ENCODE measurements around the gene ZBTB20. TPM values are rescaled to one million over a fixed set of nuclear protein-coding genes. Genes with fewer than 3 reads are reported as not detected.
A peak's percentile ranks its signal among the peaks of the same experiment; 100 is the strongest.

The ZBTB20 gene
- total RNA-seq, 2 experiments from 2014 or later = 5.2 to 6.4 TPM

GRCh38 chr3:114600571-114600970 is 546.5 kb downstream of the ZBTB20 start:
- intact Hi-C loops (cut with DNase I, micrococcal nuclease) = no loop called here
- CTCF ChIA-PET = interaction anchor here (0.5 to 0.7 kb wide), 2 partner anchors 104 to 221 kb away, joined by 3 read pairs; no protein-coding TSS in a partner anchor
- Mint-ChIP-seq H3K36me3 (ENCODE audit: low read depth) (no peaks in the 10 kb centered on the region), H3K9me3 (ENCODE audit: low read depth) (no peaks in the 10 kb centered on the region), H3K4me1 (no peaks in the 10 kb centered on the region), H3K27ac (no peak overlapping the region), H3K27me3 (no peaks in the 10 kb centered on the region), H3K4me3 (no peak overlapping the region)
- POLR2A ChIA-PET = no interaction called here
- ATAC-seq (no peak), DNase-seq (no peak)

GRCh38 chr3:114597871-114598270 is 549.2 kb downstream of the ZBTB20 start:
- CTCF ChIA-PET = interaction anchor here (0.8 kb wide), 1 partner anchor 12 kb away, joined by 3 read pairs; no protein-coding TSS in a partner anchor
- no peak overlapping the region for H3K4me3 Mint-ChIP-seq
- no peaks in the 10 kb centered on the region for H3K36me3 Mint-ChIP-seq (ENCODE audit: low read depth)
- DNase-seq (no peak), ATAC-seq (no peak)
- POLR2A ChIA-PET = no interaction called here
- no peaks in the 10 kb centered on the region for H3K9me3 Mint-ChIP-seq (ENCODE audit: low read depth)
- no peaks in the 10 kb centered on the region for H3K4me1 Mint-ChIP-seq
- intact Hi-C loops (cut with DNase I, micrococcal nuclease) = no loop called here
- no peak overlapping the region for H3K27ac Mint-ChIP-seq
- H3K27me3 Mint-ChIP-seq = no peaks in the 10 kb centered on the region

GRCh38 chr3:114597012-114597411 is 550.1 kb downstream of the ZBTB20 start:
- H3K27ac Mint-ChIP-seq = no peak overlapping the region
- ATAC-seq = no peak
- no peaks in the 10 kb centered on the region for H3K9me3 Mint-ChIP-seq (ENCODE audit: low read depth)
- intact Hi-C loops (cut with DNase I, micrococcal nuclease) = no loop called here
- H3K27me3 Mint-ChIP-seq = no peaks in the 10 kb centered on the region
- DNase-seq = no peak
- no peak overlapping the region for H3K4me3 Mint-ChIP-seq
- ChIA-PET CTCF (no interaction called here), POLR2A (no interaction called here)
- H3K4me1 Mint-ChIP-seq = no peaks in the 10 kb centered on the region
- no peaks in the 10 kb centered on the region for H3K36me3 Mint-ChIP-seq (ENCODE audit: low read depth)

GRCh38 chr3:114596147-114596546 is 550.9 kb downstream of the ZBTB20 start:
- H3K4me3 Mint-ChIP-seq = no peak overlapping the region
- no peaks in the 10 kb centered on the region for H3K4me1 Mint-ChIP-seq
- intact Hi-C loops (cut with DNase I, micrococcal nuclease) = no loop called here
- no peak overlapping the region for H3K27ac Mint-ChIP-seq
- no peaks in the 10 kb centered on the region for H3K27me3 Mint-ChIP-seq
- POLR2A ChIA-PET = no interaction called here
- DNase-seq = no peak
- H3K36me3 Mint-ChIP-seq (ENCODE audit: low read depth) = no peaks in the 10 kb centered on the region
- no peak for ATAC-seq
- no peaks in the 10 kb centered on the region for H3K9me3 Mint-ChIP-seq (ENCODE audit: low read depth)
- CTCF ChIA-PET = interaction anchor here (1.0 kb wide), 1 partner anchor 17 kb away, joined by 3 read pairs; no protein-coding TSS in a partner anchor

- CTCF ChIA-PET = interaction anchor here (1.0 kb wide), 1 partner anchor 18 kb away, joined by 3 read pairs; no protein-coding TSS in a partner anchor
- Mint-ChIP-seq H3K36me3 (ENCODE audit: low read depth) (no peaks in the 10 kb centered on the region), H3K27me3 (no peaks in the 10 kb centered on the region), H3K4me3 (no peak overlapping the region), H3K9me3 (ENCODE audit: low read depth) (no peaks in the 10 kb centered on the region), H3K4me1 (peaks cover 6% of the 10 kb centered on the region), H3K27ac (no peak overlapping the region)
- POLR2A ChIA-PET = no interaction called here
- ATAC-seq (no peak), DNase-seq (no peak)
- intact Hi-C loops (cut with DNase I, micrococcal nuclease) = no loop called here
Observed at GRCh38 chr3:114595522-114596028, 551.5 kb downstream of the ZBTB20 start.

GRCh38 chr3:114590309-114591047 is 556.6 kb downstream of the ZBTB20 start:
- Mint-ChIP-seq H3K4me1 (peaks cover 7% of the 10 kb centered on the region), H3K36me3 (ENCODE audit: low read depth) (peaks cover 3% of the 10 kb centered on the region), H3K4me3 (no peak overlapping the region), H3K27ac (no peak overlapping the region), H3K27me3 (no peaks in the 10 kb centered on the region), H3K9me3 (ENCODE audit: low read depth) (no peaks in the 10 kb centered on the region)
- ATAC-seq (peak; percentile 83), DNase-seq (peak; percentile 7)
- POLR2A ChIA-PET = no interaction called here
- CTCF ChIA-PET = interaction anchor here (1.3 kb wide), 1 partner anchor 1054 kb away, joined by 3 read pairs; no protein-coding TSS in a partner anchor
- intact Hi-C loops (cut with DNase I, micrococcal nuclease) = loop anchor here (1.0 to 5.0 kb wide), 3 partner anchors 42 to 172 kb away; no protein-coding TSS in a partner anchor

- intact Hi-C loops (cut with DNase I, micrococcal nuclease) = no loop called here
- H3K9me3 Mint-ChIP-seq (ENCODE audit: low read depth) = no peaks in the 10 kb centered on the region
- no peaks in the 10 kb centered on the region for H3K27me3 Mint-ChIP-seq
- ATAC-seq = no peak
- DNase-seq = no peak
- peaks cover 3% of the 10 kb centered on the region for H3K36me3 Mint-ChIP-seq (ENCODE audit: low read depth)
- no peak overlapping the region for H3K4me3 Mint-ChIP-seq
- ChIA-PET CTCF (no interaction called here), POLR2A (no interaction called here)
- H3K4me1 Mint-ChIP-seq = peaks cover 11% of the 10 kb centered on the region
- no peak overlapping the region for H3K27ac Mint-ChIP-seq
Observed at GRCh38 chr3:114587986-114588385, 559.1 kb downstream of the ZBTB20 start.

GRCh38 chr3:114586119-114586518 is 561.0 kb downstream of the ZBTB20 start:
- Mint-ChIP-seq H3K4me3 (no peak overlapping the region), H3K27me3 (no peaks in the 10 kb centered on the region), H3K9me3 (ENCODE audit: low read depth) (no peaks in the 10 kb centered on the region), H3K27ac (no peak overlapping the region), H3K4me1 (peaks cover 17% of the 10 kb centered on the region), H3K36me3 (ENCODE audit: low read depth) (peaks cover 3% of the 10 kb centered on the region)
- ChIA-PET POLR2A (no interaction called here), CTCF (interaction anchor here (1.0 kb wide), 1 partner anchor 12 kb away, joined by 3 read pairs; no protein-coding TSS in a partner anchor)
- intact Hi-C loops (cut with DNase I, micrococcal nuclease) = no loop called here
- ATAC-seq (no peak), DNase-seq (no peak)

GRCh38 chr3:114585687-114586086 is 561.4 kb downstream of the ZBTB20 start:
- H3K36me3 Mint-ChIP-seq (ENCODE audit: low read depth) = peaks cover 3% of the 10 kb centered on the region
- CTCF ChIA-PET = interaction anchor here (1.0 kb wide), 1 partner anchor 12 kb away, joined by 3 read pairs; no protein-coding TSS in a partner anchor
- no peak overlapping the region for H3K4me3 Mint-ChIP-seq
- POLR2A ChIA-PET = no interaction called here
- H3K27ac Mint-ChIP-seq = no peak overlapping the region
- H3K4me1 Mint-ChIP-seq = peaks cover 12% of the 10 kb centered on the region
- H3K9me3 Mint-ChIP-seq (ENCODE audit: low read depth) = no peaks in the 10 kb centered on the region
- H3K27me3 Mint-ChIP-seq = no peaks in the 10 kb centered on the region
- ATAC-seq = no peak
- intact Hi-C loops (cut with DNase I, micrococcal nuclease) = no loop called here
- no peak for DNase-seq

- no peak overlapping the region for H3K4me3 Mint-ChIP-seq
- DNase-seq (no peak), ATAC-seq (no peak)
- no peak overlapping the region for H3K27ac Mint-ChIP-seq
- H3K9me3 Mint-ChIP-seq (ENCODE audit: low read depth) = no peaks in the 10 kb centered on the region
- intact Hi-C loops (cut with DNase I, micrococcal nuclease) = no loop called here
- peaks cover 3% of the 10 kb centered on the region for H3K36me3 Mint-ChIP-seq (ENCODE audit: low read depth)
- CTCF ChIA-PET = interaction anchor here (0.6 to 1.0 kb wide), 2 partner anchors 13 to 174 kb away, joined by 3 read pairs; no protein-coding TSS in a partner anchor
- H3K4me1 Mint-ChIP-seq = peaks cover 9% of the 10 kb centered on the region
- H3K27me3 Mint-ChIP-seq = no peaks in the 10 kb centered on the region
- POLR2A ChIA-PET = no interaction called here
Observed at GRCh38 chr3:114584734-114585371, 562.2 kb downstream of the ZBTB20 start.

GRCh38 chr3:114582929-114583328 is 564.2 kb downstream of the ZBTB20 start:
- no peak overlapping the region for H3K27ac Mint-ChIP-seq
- H3K4me1 Mint-ChIP-seq = peaks cover 9% of the 10 kb centered on the region
- H3K4me3 Mint-ChIP-seq = no peak overlapping the region
- no peaks in the 10 kb centered on the region for H3K36me3 Mint-ChIP-seq (ENCODE audit: low read depth)
- ChIA-PET POLR2A (no interaction called here), CTCF (no interaction called here)
- DNase-seq = peak; percentile 35
- H3K27me3 Mint-ChIP-seq = no peaks in the 10 kb centered on the region
- intact Hi-C loops (cut with DNase I, micrococcal nuclease) = no loop called here
- peak; percentile 75 for ATAC-seq
- no peaks in the 10 kb centered on the region for H3K9me3 Mint-ChIP-seq (ENCODE audit: low read depth)
